ENCODE results near the gene RPTOR.

DNA sequence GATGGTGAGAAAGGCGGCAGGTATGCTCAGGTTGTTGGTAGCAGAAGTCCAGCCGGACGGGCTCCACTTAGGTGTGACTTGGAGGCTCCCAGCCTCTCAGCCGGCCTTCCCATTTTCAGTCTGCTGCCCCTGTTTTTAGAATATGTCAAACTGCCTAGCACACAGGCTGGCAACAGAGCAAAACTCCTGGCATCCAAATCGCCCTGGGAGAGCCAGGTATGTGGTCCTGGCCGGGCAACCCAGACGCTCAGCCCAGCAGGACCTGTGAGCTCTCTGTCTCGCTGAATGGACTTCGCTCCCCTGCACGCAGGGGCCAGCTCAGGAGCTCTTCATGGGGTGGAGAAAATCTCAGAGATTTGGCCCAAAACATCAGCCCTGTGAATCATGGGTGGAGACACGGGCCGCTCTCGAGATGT, 299.1 kb downstream of the RPTOR start:
- TF ChIP-seq POLR2A (IDR thresholded peaks at IDR 0.05; ENCODE audit: low read depth, low read length) (no peak), POLR2AphosphoS5 (IDR thresholded peaks at IDR 0.05; ENCODE audit: insufficient read depth, low read depth, low read length) (no peak), MAX (IDR thresholded peaks at IDR 0.05; ENCODE audit: insufficient read depth, insufficient read length) (no peak), EZH2 (IDR thresholded peaks at IDR 0.05; ENCODE audit: borderline replicate concordance, low read depth, low read length, severe bottlenecking) (no peak), FOS (IDR thresholded peaks at IDR 0.05; ENCODE audit: borderline replicate concordance, insufficient read depth, low read length) (no peak), MYC (IDR thresholded peaks at IDR 0.05; ENCODE audit: low read depth, low read length) (no peak), GATA2 (IDR thresholded peaks at IDR 0.05; ENCODE audit: insufficient read depth, insufficient read length, low read depth, low read length) (no peak)
- TF ChIP-seq, protein P1, sequence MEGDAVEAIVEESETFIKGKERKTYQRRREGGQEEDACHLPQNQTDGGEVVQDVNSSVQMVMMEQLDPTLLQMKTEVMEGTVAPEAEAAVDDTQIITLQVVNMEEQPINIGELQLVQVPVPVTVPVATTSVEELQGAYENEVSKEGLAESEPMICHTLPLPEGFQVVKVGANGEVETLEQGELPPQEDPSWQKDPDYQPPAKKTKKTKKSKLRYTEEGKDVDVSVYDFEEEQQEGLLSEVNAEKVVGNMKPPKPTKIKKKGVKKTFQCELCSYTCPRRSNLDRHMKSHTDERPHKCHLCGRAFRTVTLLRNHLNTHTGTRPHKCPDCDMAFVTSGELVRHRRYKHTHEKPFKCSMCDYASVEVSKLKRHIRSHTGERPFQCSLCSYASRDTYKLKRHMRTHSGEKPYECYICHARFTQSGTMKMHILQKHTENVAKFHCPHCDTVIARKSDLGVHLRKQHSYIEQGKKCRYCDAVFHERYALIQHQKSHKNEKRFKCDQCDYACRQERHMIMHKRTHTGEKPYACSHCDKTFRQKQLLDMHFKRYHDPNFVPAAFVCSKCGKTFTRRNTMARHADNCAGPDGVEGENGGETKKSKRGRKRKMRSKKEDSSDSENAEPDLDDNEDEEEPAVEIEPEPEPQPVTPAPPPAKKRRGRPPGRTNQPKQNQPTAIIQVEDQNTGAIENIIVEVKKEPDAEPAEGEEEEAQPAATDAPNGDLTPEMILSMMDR (IDR thresholded peaks at IDR 0.05; ENCODE audit: extremely low read depth in 1 of 2, insufficient read depth in 1 of 2, low read depth in 1 of 2, low read length in 2 of 2): no peak

All from endothelial cell of umbilical vein (primary cell).